ENCODE results near the gene TRIO.

Gene TRIO

DNA sequence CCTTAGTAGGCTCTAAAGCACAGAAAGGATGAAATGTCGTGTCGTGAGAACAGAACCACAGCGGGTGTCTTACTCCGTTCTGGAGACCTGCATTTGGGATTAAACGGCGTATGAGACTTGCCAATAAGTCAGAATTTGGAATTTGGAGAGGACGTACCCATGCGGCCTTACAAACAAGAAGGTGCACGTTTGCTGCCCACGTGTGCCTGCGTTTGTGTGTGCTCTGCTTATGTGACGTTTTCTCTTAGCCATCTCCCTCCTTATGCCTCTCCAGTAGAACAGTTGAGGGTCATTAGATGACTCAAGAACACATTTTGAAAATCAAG lies 266.9 kb downstream of the TRIO start:
- no peaks in the 10 kb centered on the region for H3K27me3 ChIP-seq (ENCODE audit: control insufficient read depth, insufficient read depth, low read length)
- peaks cover 25% of the 10 kb centered on the region for H3K36me3 ChIP-seq (ENCODE audit: control insufficient read depth, insufficient read depth, low read length)
- no peak overlapping the region for H3K9ac ChIP-seq (ENCODE audit: low read length)
- H3K27ac ChIP-seq (ENCODE audit: low read depth, low read length) = peak overlapping the region; percentile 65
- H3K4me3 ChIP-seq (ENCODE audit: low read length) = no peak overlapping the region
- H3K4me1 ChIP-seq (ENCODE audit: control insufficient read depth, insufficient read depth, low read length) = peaks cover 8% of the 10 kb centered on the region

DNA sequence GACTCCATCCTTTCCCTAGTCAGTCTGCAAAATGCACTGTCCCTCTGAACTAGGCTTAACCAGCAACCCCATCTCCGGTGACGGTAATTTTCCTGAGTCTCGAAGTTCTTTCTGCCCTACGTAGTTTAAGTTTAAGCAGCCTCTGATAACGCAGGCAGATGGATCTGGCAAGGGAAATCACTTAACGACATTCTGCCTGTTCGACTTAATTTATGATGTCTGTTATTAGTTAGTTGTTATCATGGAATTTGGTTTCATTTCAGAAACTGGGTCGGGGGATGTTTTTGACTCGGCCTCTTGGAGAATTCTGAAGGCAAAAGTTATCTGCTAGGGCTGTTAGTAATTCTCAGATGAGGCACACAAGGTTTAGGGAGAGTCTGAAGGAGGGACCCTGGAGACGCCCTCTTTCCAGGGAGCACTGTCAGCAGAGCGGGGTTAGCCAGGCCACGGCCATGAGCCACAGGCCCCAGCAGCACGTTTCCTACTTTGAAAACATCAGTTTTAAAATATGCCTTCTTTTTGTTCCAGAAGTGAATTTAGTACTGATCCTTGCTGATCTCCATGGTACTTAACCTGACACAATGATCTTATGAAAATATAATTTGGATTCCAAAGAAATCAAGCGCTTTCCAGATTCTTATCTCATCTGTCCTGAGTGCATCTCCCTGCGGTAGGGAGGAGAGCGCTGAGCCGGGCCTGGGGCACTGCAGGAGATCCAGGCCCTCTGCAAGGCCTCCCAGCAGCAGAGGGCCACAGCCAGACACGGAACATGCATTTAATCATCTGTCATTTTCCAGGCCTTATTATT lies 267.5 kb downstream of the TRIO start:
- H3K9ac ChIP-seq (ENCODE audit: low read length) = no peak overlapping the region
- peak overlapping the region; percentile 13 for H3K4me3 ChIP-seq (ENCODE audit: low read length)
- peaks cover 8% of the 10 kb centered on the region for H3K4me1 ChIP-seq (ENCODE audit: control insufficient read depth, insufficient read depth, low read length)
- H3K27me3 ChIP-seq (ENCODE audit: control insufficient read depth, insufficient read depth, low read length) = no peaks in the 10 kb centered on the region
- peaks cover 28% of the 10 kb centered on the region for H3K36me3 ChIP-seq (ENCODE audit: control insufficient read depth, insufficient read depth, low read length)
- peak overlapping the region; percentile 65 for H3K27ac ChIP-seq (ENCODE audit: low read depth, low read length)

DNA sequence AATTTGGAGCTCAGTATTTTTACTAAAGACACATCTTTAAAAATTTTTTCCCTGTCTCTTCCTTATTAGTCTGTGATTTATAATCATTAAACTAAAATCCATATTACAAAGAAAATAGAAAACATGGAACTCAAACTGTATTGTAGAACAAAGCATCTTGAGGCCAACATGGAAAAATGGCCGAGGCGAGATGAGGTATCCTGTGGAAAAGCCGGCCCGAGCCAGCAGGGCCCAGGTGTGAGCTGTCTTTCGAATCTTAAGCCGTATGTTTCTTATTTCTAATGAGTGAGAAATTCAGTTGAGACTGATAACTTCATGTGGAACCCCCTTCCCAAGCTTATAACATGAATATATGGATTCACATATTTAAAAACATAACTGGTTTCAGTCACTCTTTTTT lies 268.1 kb downstream of the TRIO start:
- Histone ChIP-seq H3K9ac (ENCODE audit: low read length) (no peak overlapping the region), H3K36me3 (ENCODE audit: control insufficient read depth, insufficient read depth, low read length) (peaks cover 25% of the 10 kb centered on the region), H3K27ac (ENCODE audit: low read depth, low read length) (peak overlapping the region; percentile 65), H3K4me3 (ENCODE audit: low read length) (no peak overlapping the region), H3K27me3 (ENCODE audit: control insufficient read depth, insufficient read depth, low read length) (no peaks in the 10 kb centered on the region), H3K4me1 (ENCODE audit: control insufficient read depth, insufficient read depth, low read length) (peaks cover 8% of the 10 kb centered on the region)

DNA sequence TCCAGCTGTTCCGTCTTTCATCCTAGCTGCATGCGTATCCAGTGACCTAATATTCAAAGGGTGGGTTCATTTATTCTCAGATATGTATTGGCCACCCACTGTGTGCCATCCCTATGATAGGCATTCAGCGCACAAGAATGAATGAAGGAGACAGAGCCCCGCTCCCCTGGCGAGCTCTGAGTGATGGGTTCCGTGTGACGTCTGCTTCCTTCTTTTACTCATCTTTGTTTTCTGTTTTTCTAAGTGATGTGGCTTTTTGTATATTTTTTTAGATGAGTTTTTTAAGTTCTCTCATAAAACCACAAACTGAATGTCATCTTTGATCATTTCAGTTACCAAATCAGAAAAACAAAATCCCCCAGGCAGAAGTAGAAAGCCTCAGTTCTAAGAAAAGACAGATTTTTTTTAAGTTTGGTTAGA lies 270.2 kb downstream of the TRIO start:
- H3K27me3 ChIP-seq (ENCODE audit: control insufficient read depth, insufficient read depth, low read length) = no peaks in the 10 kb centered on the region
- no peak overlapping the region for H3K9ac ChIP-seq (ENCODE audit: low read length)
- no peak overlapping the region for H3K4me3 ChIP-seq (ENCODE audit: low read length)
- H3K27ac ChIP-seq (ENCODE audit: low read depth, low read length) = no peak overlapping the region
- peaks cover 8% of the 10 kb centered on the region for H3K4me1 ChIP-seq (ENCODE audit: control insufficient read depth, insufficient read depth, low read length)
- H3K36me3 ChIP-seq (ENCODE audit: control insufficient read depth, insufficient read depth, low read length) = peaks cover 14% of the 10 kb centered on the region

DNA sequence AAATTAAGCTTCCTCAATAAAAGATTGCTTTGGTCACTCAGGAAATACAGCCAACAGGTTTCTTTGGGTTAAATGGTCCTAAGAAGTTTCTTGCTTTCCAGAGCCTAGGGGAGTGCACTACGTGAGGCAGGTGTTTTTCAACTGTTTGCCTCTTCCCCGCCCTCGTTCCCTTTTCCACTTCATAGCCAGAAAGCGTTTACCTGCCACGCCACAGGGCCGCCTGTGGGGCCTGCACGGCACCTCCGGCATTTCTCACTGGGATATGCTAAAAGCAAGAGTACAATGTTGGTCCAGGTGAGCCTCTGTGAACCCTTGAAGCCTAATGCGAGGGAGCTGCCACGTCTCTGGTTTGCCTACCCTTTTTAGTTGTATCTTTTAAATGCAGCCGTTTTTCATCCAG lies 270.9 kb downstream of the TRIO start:
- no peak overlapping the region for H3K27ac ChIP-seq (ENCODE audit: low read depth, low read length)
- H3K9ac ChIP-seq (ENCODE audit: low read length) = no peak overlapping the region
- H3K4me3 ChIP-seq (ENCODE audit: low read length) = no peak overlapping the region
- peaks cover 14% of the 10 kb centered on the region for H3K36me3 ChIP-seq (ENCODE audit: control insufficient read depth, insufficient read depth, low read length)
- H3K4me1 ChIP-seq (ENCODE audit: control insufficient read depth, insufficient read depth, low read length) = peaks cover 8% of the 10 kb centered on the region
- no peaks in the 10 kb centered on the region for H3K27me3 ChIP-seq (ENCODE audit: control insufficient read depth, insufficient read depth, low read length)

DNA sequence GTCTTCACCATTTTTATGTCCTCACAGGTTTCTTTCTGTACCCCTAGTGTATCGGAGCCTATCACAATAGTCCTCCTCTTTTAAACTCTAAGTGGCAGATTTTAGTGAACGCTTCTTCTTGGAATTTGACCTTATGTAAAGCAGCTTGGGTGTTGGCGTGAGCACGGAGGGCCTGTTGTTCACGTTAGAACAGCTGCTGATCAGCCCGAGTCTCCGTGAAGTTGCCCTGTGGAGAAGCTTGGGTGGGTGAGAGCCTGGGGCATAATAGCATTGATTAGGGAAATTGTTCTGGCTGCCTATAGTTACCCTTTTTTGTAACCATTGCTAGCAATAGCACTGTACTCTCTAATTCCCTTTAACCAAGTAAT lies 271.5 kb downstream of the TRIO start:
- Histone ChIP-seq H3K4me3 (ENCODE audit: low read length) (no peak overlapping the region), H3K27ac (ENCODE audit: low read depth, low read length) (no peak overlapping the region), H3K36me3 (ENCODE audit: control insufficient read depth, insufficient read depth, low read length) (peaks cover 15% of the 10 kb centered on the region), H3K9ac (ENCODE audit: low read length) (no peak overlapping the region), H3K4me1 (ENCODE audit: control insufficient read depth, insufficient read depth, low read length) (peaks cover 8% of the 10 kb centered on the region), H3K27me3 (ENCODE audit: control insufficient read depth, insufficient read depth, low read length) (no peaks in the 10 kb centered on the region)

DNA sequence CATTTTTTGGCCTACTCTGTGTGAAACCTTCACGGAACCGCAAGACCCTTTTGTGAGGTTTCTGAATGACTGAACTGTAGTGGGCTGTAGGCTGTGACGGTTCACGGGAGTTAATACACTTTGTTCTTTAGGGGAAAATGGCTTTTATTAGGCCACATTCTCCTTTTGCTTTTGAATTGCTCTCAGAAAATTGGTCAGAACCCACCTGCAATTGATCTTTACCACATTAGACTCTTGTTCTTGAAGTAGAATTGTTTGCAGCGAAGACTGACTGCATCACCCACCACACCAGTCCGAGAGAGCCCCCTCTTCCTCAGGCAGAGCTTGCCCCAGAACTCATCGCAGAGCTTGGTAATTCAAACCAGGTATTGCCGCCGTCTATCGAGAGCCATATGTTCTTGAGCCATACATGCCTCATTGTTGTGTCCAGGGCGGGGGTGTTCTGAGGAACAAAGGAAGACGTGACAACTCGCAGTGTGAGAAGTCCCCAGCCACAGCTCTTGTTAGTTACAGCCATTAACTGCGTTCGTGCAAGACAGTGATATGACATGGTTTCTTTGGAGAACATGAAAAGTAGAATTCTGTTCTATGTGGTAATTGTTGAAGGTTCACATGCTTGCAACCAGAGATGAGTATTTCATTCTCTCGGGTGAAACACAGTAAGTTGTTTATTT lies 272.0 kb downstream of the TRIO start:
- no peak overlapping the region for H3K27ac ChIP-seq (ENCODE audit: low read depth, low read length)
- no peak overlapping the region for H3K9ac ChIP-seq (ENCODE audit: low read length)
- H3K36me3 ChIP-seq (ENCODE audit: control insufficient read depth, insufficient read depth, low read length) = peaks cover 21% of the 10 kb centered on the region
- H3K27me3 ChIP-seq (ENCODE audit: control insufficient read depth, insufficient read depth, low read length) = no peaks in the 10 kb centered on the region
- no peak overlapping the region for H3K4me3 ChIP-seq (ENCODE audit: low read length)
- peaks cover 6% of the 10 kb centered on the region for H3K4me1 ChIP-seq (ENCODE audit: control insufficient read depth, insufficient read depth, low read length)

DNA sequence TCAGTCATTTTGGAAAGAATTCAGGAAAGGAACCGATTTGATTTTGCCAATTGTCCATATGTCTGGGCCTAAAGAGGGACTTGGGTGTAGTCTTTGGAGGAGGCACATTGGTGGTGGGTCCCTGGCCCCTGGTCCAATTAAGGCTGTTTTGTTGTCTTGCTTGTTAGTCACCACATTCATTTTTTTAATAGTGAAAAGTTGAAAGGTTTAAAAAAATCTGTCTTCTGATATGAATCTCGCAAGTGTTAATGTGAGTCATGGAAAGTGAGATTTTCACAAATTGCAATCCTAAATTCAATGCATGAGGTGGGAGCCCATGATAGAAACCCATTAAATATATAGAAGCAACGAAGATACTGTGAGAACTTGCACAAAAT lies 272.5 kb downstream of the TRIO start:
- peaks cover 2% of the 10 kb centered on the region for H3K4me1 ChIP-seq (ENCODE audit: control insufficient read depth, insufficient read depth, low read length)

DNA sequence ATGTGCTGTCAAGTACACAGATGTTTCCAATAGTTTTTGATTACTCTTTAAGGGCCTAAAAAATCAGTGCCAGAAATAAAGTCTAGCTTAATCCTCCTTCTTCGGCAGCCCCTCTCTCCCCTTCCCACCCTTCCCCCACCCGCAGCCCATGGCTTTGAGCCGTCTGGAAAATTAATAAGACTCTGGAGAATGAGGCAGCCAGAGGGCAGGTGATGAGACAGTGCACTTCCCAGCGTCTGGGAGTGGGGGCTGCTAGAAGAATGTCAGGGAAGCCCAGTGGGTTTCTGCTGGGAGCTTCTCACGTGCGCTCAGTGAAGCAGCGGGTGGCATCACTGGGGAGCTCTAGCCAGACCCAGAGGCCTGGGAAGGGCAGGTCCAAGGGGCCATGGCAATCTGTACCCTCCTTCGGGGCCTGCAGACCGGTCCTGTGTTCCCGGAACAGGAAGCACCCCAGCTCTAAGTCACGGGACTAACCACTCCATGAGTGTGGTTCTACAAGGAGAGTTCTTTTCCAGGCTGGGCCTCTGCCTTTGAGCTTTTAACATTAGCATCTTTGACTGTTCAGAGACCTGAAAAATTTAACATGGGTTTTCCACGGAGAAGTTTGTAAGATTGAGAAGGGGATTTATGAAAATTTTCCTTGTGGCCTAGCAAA lies 273.6 kb downstream of the TRIO start:
- Histone ChIP-seq H3K27ac (ENCODE audit: low read depth, low read length) (peak overlapping the region; percentile 18), H3K4me1 (ENCODE audit: control insufficient read depth, insufficient read depth, low read length) (no peaks in the 10 kb centered on the region)

More for the DNA sequence above, 272.5 kb downstream of the TRIO start:
- Histone ChIP-seq H3K27ac (ENCODE audit: low read depth, low read length) (no peak overlapping the region), H3K36me3 (ENCODE audit: control insufficient read depth, insufficient read depth, low read length) (peaks cover 21% of the 10 kb centered on the region), H3K9ac (ENCODE audit: low read length) (no peak overlapping the region), H3K4me3 (ENCODE audit: low read length) (no peak overlapping the region), H3K27me3 (ENCODE audit: control insufficient read depth, insufficient read depth, low read length) (no peaks in the 10 kb centered on the region)

DNA sequence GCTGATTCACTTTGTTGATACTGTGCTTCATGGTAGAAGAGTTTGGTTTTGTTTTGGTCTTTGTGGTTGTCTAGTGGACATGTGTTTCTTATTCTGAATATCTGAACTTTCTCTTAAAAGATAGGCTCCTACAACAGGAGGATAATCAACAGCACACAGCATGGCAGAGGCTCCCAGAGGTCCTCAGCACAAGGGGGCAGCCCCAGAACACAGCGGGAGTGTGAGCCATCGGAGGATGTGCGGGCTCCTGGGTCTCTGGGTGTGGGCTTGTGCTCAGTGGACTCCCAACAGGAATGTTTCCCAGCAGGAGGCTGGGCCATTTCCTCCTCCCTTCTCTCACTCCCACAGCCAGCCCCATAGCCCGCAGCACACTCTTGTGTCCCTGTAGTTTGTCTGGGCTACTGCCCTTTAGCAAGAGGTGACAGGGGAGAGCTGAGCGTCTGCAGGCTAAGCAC lies 274.2 kb downstream of the TRIO start:
- Histone ChIP-seq H3K4me1 (ENCODE audit: control insufficient read depth, insufficient read depth, low read length) (no peaks in the 10 kb centered on the region), H3K9ac (ENCODE audit: low read length) (no peak overlapping the region), H3K27me3 (ENCODE audit: control insufficient read depth, insufficient read depth, low read length) (no peaks in the 10 kb centered on the region), H3K36me3 (ENCODE audit: control insufficient read depth, insufficient read depth, low read length) (peaks cover 28% of the 10 kb centered on the region), H3K27ac (ENCODE audit: low read depth, low read length) (no peak overlapping the region), H3K4me3 (ENCODE audit: low read length) (no peak overlapping the region)

More for the DNA sequence above, 273.6 kb downstream of the TRIO start:
- Histone ChIP-seq H3K4me3 (ENCODE audit: low read length) (no peak overlapping the region), H3K27me3 (ENCODE audit: control insufficient read depth, insufficient read depth, low read length) (no peaks in the 10 kb centered on the region), H3K36me3 (ENCODE audit: control insufficient read depth, insufficient read depth, low read length) (peaks cover 24% of the 10 kb centered on the region), H3K9ac (ENCODE audit: low read length) (no peak overlapping the region)

DNA sequence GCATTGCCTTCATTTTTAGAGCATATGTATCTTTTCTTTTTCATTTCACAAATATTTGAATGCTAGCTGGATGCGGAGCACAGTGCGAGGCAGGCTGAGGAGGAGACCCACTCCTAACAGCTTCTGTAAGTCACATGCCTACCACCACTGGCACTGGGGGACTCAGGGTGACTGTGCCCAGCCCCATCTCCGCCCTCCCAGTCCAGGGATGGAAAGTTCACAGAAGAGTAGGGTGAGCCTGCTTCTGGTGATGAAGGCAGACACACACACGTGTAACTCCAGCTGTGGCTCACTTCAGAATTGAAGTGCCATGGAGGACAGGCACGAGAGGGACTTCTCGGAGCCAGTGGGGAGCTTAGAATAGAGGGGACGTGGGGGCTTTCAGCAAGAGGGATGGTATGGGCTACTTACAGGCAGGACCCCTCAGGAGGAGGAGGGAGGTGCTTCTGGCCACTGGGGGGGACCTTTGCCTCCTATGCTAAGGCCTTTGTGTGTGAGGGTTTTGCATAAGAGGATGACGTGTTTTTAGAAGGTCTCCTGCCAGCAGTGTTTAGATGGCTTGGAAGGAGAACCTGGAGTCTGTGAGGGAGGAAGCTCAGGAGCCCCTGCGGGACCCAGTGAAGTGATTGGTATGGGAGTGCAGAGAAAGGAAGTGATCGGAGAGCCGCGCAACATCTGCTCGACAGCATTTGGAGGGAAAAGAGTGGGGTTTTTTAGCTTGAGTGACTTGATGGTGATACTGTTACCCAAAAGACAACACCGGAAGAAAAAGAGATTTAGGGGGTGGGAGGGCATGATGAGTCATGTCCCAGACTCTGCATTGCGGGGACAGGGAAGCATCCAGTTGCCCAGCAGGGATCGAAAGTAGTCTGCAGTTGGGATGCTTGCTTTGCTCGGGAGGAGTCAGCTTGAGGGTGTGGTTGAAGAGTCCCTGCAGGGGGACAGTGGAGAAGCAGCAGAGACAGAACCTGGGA lies 274.9 kb downstream of the TRIO start:
- H3K4me3 ChIP-seq (ENCODE audit: low read length) = no peak overlapping the region
- no peaks in the 10 kb centered on the region for H3K27me3 ChIP-seq (ENCODE audit: control insufficient read depth, insufficient read depth, low read length)
- H3K9ac ChIP-seq (ENCODE audit: low read length) = no peak overlapping the region
- no peaks in the 10 kb centered on the region for H3K4me1 ChIP-seq (ENCODE audit: control insufficient read depth, insufficient read depth, low read length)
- H3K27ac ChIP-seq (ENCODE audit: low read depth, low read length) = no peak overlapping the region
- H3K36me3 ChIP-seq (ENCODE audit: control insufficient read depth, insufficient read depth, low read length) = peaks cover 21% of the 10 kb centered on the region

DNA sequence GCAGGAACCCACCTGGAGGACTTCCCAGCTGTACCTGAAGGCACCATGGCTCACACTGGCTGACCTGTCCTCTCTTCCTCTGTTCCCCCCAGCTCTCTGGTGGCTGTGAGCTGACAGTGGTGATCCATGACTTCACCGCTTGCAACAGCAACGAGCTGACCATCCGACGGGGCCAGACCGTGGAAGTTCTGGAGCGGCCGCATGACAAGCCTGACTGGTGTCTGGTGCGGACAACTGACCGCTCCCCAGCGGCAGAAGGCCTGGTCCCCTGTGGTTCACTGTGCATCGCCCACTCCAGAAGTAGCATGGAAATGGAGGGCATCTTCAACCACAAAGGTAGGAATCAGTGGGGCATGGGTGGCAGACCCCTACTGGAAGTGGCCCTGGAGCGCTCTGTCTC lies 276.5 kb downstream of the TRIO start:
- peaks cover 19% of the 10 kb centered on the region for H3K36me3 ChIP-seq (ENCODE audit: control insufficient read depth, insufficient read depth, low read length)
- no peaks in the 10 kb centered on the region for H3K4me1 ChIP-seq (ENCODE audit: control insufficient read depth, insufficient read depth, low read length)
- no peak overlapping the region for H3K4me3 ChIP-seq (ENCODE audit: low read length)
- H3K27me3 ChIP-seq (ENCODE audit: control insufficient read depth, insufficient read depth, low read length) = no peaks in the 10 kb centered on the region
- H3K27ac ChIP-seq (ENCODE audit: low read depth, low read length) = no peak overlapping the region
- no peak overlapping the region for H3K9ac ChIP-seq (ENCODE audit: low read length)

Measured in rectal smooth muscle tissue (tissue), 1 donor.